Stimulated activated CD8-positive, alpha-beta memory T cell treated with anti-CD3 and anti-CD28 coated beads, Interleukin-15, amount 100 ng/mL, for 24 hours (primary cell): ENCODE results near the gene TAF1.
"Not testable (repeated sequence)": the region's sequence is repeated elsewhere in the genome, so short reads cannot be mapped to it uniquely, and the experiment has no call there.

ENCODE experiments used
- DNase-seq: peaks from one replicate; pipeline ENCODE4 v3.0.0-alpha.2; 2020; ENCODE audit warnings: low read depth

The TAF1 gene

DNA sequence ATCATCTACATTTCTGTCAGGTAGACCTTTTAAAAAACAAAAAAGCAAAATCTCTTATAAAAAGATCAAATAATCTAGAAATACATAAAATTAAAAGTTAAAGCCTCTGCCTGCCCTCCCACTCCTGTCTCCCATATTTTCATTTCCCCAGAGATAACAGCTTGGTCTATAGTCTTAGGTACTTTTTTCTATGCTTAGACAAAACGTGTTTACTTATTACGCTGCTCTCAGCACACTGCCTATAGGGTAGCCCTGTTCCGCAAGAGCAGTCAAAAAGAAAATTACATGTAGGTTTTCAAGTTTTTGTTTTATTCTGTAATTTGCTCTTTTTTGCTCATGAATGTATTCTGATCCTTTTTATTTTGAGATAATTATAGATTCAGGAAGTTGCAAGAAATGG is 73.3 kb downstream of the TAF1 start:
- DNase-seq, result no peak

DNA sequence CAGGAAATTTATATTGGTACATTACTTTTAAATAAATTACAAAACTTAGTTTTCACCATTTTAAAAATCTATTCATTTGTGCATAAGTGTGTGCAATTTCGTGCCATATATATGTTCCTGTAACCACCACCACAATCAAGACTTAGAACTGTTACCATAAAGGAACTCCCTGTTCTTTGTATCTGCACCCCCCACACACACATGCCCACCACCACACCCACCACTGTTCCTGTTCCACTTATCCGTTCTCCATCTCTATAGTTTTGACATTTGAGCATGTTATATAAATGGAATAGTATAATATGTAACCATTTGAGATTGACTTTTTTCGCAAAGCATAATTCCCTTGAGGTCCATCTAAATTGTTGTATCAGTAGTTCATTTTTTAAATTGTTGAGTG is 73.7 kb downstream of the TAF1 start:
- no peak for DNase-seq

DNA sequence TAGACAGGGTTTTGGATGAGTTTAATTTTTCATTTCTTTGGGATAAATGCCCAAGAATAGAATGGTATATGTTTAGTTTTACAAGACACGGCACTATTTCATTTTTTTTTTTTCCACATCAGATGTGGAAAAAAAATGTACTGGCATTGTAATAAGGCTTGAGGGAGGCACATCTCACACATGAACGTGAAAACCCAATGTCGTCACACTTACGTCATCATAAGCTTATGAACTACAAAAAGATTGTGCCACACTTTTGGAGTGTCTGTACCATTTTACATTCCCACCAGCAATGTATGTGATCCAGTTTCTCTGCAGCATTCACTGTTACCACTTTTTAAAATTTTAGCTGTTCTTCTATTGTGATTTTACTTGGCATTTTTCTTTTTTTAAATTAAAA is 74.2 kb downstream of the TAF1 start:
- DNase-seq, result no peak

DNA sequence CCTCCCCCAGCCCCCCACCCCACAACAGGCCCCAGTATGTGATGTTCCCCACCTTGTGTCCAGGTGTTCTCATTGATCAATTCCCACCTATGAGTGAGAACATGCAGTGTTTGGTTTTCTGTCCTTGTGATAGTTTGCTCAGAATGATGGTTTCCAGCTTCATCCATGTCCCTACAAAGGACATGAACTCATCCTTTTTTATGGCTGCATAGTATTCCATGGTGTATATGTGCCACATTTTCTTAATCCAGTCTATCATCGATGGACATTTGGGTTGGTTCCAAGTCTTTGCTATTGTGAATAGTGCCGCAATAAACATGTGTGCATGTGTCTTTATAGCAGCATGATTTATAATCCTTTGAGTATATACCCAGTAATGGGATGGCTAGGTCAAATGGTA is 75.7 kb downstream of the TAF1 start:
- DNase-seq, result not testable (repeated sequence)

DNA sequence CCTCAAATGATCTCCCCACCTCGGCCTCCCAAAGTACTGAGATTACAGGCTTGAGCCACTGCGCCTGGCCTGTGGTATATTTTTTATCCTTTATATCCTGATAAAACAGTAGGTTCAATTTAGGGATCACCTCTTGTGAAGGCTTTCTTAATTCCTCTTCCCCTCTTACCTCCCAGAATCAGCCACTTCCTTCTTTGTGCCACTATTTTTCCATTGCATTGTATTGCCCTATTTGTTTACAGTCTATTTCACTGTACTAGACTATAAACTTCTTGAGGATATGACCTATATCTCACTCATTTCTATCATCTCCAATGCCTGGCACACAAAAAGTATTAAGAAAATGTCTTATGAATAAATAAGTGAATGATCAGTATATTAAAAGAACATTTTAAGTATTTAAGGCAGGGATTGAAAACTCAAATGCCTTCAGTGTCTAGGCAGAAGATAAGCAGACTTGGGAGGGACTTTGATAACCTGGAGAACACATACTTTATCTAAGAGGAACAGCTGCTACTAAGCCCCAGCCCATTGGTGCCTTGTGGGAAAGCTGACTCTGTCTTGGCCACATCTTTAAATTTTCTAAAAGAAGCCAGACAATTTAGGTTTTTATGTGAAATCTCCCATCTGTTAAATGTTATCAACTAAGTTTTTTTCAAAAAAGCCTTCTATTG is 84.4 kb downstream of the TAF1 start:
- no peak for DNase-seq

DNA sequence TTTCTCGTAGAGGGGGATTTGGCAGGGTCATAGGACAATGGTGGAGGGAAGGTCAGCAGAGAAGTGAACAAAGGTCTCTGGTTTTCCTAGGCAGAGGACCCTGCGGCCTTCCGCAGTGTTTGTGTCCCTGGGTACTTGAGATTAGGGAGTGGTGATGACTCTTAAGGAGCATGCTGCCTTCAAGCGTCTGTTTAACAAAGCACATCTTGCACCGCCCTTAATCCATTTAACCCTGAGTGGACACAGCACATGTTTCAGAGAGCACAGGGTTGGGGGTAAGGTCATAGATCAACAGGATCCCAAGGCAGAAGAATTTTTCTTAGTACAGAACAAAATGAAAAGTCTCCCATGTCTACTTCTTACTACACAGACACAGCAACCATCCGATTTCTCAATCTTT is 85.4 kb downstream of the TAF1 start:
- not testable (repeated sequence) for DNase-seq

DNA sequence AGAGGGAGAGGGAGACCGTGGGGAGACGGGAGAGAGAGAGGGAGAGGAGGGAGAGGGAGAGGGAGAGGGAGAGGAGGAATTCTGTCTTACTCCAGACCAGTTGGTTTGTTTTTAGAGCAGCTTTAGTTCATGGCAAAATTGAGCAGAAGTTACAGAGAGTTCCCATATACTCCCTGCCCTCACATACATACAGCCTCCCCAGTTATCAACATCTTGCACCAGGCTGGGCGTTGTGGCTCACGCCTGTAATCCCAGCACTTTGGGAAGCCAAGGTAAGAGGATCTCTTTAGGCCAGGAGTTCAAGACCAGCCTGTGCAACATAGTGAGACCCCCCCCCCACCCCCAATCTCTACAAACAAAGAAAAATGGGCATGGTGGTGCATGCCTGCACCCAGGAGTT is 86.9 kb downstream of the TAF1 start:
- DNase-seq, result no peak

DNA sequence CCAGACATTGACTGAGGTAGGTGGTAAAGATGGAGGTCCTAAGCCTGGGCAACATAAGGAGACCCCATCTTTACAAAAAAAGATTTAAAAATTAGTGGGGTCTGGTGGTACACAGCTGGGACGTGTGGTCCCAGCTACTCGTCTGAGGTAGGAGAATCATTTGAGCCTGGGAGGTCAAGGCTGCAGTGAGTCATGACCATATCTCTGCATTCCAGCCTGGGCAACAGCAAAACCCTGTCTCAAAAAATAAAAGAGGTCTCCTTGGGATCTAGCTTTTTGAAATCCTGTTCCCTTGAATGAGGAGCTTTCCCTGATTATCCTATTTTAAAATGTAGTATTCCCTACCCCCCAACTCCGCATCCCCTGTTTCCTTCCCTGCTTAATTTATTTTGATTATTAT is 88.1 kb downstream of the TAF1 start:
- DNase-seq, result no peak

DNA sequence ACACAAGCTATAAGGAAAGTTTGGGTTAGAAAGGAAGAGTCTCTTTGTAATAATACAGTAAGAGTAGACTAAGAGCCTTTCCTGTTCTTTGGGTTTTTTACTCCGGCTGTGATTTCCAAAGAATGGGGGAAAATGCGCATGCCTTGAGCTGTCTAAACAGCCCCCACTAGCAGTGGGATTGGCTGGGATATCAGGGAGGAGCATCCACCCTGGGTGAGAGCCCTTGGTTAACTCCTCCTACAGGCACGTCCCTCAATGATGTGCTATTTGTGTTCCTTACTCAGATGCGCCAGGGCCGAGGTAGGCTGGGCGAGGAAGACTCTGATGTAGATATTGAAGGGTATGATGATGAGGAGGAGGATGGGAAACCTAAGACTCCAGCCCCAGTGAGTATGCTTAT is 92.7 kb downstream of the TAF1 start:
- no peak for DNase-seq

DNA sequence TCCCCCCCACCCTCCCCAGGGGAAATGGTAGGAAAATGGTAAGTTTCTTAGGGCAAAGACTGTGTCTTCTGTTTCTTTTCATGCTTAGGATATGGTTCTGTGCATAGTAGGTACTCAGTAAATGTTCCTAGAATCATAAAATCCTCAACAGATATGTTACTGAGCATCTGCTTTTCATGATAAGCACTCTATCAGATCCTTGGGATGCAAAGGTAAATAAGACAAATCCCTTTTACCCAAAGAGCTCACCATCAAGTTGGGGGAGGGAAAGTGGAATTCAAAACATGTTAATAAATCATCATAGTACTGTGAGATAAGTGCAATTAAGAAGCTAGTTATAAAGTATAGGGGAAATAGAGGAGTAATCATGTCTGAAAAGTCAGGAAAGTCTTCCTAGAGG is 98.8 kb downstream of the TAF1 start:
- no peak for DNase-seq

DNA sequence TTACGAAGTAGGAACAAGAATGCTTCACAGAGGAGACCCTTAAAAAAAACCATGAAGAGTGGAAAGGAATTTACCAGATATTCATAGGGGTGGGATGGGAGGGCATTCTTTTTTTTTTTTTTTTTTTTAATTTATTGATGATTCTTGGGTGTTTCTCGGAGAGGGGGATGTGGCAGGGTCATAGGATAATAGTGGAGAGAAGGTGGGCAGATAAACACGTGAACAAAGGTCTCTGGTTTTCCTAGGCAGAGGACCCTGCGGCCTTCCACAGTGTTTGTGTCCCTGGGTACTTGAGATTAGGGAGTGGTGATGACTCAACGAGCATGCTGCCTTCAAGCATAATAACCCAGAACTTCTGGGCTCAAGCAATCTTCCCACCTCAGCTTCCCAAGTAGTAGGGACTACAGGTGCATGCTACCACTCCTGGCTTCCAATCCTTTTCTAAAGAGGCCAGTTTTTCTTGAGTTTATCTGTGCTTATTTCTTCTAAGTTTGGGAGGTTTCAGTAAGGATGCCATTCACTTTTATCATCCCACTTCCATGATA is 100.9 kb downstream of the TAF1 start:
- no peak for DNase-seq

DNA sequence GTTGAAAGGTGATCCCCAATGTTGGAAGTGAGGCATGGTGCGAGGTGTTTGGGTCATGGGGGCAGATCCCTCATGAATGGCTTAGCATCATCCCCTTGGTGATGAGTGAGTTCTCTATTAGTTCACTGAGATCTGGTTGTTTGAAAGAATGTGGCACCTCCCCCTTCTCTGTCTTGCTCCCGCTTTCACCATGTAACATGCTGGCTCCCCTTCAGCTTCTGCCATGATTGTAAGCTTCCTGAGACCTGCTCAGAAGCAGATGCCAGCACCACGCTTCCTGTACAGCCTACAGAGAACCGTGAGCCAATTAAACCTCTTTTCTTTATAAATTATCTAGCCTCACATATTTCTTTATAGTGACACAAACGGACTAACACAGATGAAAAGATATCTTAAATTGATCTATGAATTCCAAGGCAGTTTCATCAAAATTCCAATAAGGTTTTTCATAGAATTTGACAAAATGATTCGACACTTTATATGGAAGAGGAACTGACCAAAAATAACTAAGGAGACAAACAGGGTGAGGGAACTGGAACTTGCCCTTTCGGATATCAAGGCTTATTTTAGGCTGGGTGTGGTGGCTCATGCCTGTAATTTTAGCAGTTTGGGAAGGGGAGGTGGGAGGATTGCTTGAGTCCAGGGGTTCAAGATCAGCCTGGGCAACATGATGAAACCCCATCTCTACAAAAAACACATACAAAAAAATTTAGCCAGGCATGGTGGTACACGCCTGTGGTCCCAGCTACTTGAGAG is 109.8 kb downstream of the TAF1 start:
- DNase-seq, result no peak

DNA sequence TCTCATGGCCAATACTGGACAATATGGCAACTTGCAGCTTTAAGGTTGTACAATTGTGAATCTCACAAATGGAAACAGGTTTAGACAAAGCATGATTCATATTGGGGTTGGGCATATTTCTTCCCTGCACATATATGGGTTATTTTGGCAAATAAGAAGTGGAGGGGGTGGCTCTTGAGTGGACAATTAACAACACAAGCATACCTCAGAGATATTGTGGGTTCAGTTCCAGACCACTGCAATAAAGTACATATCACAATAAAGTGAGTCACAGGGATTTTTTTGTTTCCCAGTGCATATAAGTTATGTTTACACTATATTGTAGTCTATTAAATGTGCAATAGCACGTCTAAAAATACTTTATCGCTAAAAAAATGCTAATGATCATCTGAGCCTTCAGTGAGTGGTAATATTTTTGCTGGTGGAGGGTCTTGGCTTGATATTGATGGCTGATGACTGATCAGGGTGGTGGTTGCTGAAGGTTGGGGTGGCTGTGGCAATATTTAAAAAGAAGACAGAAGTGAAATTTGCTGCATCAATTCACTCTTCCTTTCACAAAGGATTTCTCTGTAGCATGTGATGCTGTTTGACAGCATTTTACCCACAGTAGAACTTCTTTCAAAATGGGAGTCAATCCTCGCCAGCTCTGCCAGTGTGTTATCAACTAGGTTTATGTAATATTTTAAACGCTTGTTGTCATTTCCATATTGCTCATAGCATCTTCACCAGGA is 116.2 kb downstream of the TAF1 start:
- DNase-seq, result no peak

DNA sequence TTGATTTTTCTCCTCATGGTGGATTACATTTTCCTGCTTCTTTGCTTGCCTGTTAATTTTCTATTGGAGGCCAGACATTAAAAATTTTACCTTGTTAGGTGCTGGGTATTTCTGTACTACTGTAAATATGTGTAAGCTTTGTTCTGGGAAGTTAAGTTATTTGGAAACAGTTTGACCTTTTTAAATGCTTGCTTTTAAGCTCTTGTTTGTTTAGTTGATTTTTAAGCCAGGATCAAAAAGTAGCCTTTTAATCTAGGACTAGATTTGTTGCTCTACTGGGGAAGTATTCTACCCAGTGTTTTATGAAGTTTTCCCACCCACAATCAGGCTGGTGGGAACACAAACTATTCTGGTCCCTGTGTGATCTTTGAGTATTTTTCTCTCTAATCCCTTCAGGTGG is 121.7 kb downstream of the TAF1 start:
- no peak for DNase-seq

DNA sequence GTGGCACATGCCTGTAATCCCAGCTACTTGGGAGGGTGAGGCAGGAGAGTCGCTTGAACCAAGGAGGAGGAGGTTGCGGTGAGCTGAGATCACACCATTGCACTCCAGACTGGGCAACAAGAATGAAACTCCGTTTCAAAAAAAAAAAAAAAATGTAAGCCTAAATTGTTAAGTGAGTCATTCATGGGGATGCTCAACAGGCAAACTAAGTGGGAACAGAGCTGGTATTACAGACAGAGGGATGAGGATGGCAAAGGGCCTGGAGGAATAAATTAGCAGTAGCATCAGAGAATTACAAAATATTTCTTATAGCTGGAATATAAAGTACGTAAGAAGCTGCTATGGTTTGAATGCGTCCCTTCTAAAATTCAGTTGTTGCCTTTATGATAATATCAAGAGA is 123.4 kb downstream of the TAF1 start:
- DNase-seq, result no peak

DNA sequence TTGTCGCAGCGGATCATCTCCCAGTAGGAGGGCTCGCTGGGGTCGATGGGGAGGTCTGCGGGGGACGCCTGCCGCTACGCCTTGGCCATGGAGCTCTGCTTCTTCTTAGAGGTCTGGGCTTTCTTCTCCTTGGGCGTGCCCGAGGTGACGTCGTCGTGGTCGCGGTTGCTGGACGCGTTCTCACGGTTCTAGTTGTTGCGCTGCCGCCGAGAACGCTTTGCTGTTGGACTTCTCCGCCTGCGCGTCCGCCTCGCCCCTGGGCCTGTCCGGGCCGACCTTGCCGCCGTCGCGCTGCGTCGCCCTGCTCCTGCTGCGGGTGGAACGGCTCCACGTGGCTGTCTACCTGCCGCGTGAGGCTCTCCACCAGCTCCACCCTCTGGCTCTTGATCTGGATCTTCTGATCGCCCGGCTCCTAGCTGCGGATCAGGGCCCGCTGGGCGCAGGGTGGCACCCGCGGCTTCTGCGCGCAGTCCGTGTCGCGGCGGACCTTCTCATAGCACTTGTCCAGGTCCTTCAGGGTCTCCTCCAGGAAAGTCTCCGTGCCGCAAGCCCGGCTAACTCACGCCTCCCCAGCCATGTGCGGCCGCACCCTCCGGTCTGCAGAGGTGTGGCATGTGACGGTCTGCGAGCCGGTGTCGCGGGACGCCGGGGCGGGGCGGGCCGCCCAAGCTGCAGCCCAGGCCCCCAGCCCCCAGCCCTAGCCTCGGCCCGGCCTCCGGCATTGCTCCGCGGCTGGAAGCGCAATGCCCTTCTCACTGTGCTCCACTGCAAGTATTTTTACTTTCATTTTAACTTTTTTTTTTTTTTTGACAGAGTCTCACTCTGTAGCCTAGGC is 126.3 kb downstream of the TAF1 start:
- DNase-seq, result peak; percentile 4

DNA sequence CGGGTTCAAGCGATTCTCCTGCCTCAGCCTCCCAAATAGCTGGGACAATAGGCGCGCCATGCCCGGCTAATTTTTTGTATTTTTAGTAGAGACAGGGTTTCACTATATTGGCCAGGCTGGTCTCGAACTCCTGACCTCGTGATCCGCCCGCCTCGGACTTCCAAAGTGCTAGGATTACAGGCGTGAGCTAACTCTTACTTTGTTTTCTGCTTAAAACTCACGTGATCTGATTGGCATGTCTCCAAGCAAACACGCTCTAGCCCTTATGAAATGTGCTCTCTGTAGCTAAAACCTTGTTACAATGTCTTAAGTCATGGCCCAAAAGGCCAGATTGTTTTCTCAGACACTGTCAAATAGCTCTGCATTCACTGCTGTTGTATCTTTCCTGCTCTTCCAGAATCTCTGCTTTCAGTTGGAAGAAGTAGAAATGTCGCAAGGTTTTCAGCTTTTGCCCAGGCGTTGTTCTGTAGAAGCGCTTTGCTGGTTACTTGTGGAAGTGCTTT is 127.0 kb downstream of the TAF1 start:
- no peak for DNase-seq

DNA sequence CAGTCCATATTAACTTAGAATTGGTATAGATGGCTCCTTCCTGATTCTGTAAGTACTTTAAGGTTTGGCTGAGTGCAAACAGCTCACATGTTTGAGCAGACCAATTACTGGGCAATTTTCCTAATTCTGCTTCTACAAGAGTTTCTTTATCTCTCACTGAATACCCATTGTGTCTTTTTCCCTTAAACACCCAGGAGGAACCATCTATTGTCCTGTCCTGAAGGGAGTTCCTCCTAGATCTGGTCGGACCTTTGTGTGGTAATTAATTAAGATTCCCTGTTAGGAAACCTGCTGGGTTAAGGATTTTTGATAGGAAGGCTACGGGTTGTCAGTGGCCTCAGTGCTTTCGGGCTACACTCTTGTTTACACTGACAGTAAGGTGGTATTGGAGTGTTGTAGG is 129.8 kb downstream of the TAF1 start:
- not testable (repeated sequence) for DNase-seq

DNA sequence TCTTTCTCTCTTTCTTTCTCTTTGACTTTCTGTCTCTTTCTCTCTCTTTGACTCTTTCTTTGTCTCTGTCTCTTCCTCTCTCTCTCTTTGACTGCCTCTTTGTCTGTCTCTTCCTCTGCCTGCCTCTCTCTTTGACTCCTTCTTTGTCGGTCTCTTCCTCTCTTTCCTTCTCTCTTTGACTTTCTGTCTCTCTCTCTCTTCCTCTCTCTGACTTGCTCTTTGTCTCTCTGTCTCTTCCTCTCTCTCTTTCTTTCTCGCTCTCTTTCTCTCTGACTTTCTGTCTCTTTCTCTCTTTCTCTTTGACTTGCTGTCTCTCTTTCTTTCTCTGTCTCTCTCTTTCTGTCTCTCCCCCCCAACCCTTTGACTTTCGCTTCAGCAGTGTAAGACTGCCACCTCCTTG is 130.3 kb downstream of the TAF1 start:
- no peak for DNase-seq

DNA sequence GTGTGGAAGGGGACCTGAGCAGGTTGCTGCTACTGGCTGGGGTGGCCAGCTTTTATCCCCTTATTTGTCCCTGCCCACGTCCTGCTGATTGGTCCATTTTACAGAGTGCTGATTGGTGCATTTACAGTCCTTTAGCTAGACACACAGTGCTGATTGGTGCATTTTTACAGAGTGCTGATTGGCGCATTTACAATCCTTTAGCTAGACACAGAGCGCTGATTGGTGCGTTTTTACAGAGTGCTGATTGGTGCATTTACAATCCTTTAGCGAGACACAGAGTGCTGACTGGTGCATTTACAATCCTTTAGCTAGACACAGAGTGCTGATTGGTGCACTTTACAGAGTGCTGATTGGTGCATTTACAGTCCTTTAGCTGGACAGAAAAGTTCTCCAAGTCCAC is 135.9 kb downstream of the TAF1 start:
- not testable (repeated sequence) for DNase-seq

DNA sequence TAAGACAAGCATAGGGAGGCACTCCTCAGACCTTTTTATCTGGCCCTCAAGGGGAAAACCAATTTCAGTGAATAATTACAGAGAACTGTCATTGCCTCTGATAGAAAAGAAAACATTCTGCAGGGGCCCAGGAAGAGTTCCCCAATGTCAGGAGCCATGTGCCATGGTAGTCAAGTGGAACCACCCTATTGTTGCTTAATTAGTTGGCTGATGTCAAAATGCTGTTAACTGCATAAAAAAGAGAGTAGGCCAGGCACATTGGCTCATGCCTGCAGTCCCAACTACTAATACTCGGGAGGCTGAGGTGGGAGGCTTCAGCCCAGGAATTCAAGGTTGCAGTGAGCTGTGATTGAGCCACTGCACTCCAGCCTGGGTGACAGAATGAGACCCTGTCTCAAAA is 138.2 kb downstream of the TAF1 start:
- no peak for DNase-seq

DNA sequence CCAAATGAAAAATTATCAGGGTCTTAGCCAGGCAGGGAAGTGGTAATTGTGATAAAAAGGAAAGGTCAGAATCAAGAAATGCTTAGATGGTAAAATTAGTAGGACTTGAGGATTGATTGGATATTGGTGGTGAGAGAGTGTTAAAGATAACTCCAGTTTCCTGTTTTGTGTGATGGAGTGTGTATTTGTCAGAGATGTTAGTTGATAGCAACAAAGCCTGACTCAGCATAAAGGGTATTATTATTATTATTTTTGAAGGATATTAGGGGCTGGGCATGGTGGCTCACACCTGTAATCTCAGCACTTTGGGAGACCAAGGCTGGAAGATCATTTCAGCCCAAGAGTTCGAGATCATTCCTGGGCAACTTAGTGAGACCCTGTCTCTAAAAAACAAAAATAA is 143.1 kb downstream of the TAF1 start:
- no peak for DNase-seq
